Measurements from ENCODE around the gene ETV2. TPM values are rescaled to one million over a fixed set of nuclear protein-coding genes. Genes with fewer than 3 reads are reported as not detected.
A peak's percentile ranks its signal among the peaks of the same experiment; 100 is the strongest.

ETV2 gene
- total RNA-seq, 2 experiments from 2014 or later = 0.25 to 1.7 TPM

GRCh38 chr19:35644206-35644986 is 2.9 kb downstream of the ETV2 start:
- CTCF ChIA-PET (ENCODE audit: unreplicated experiment) = interaction anchor here (0.6 kb wide), 1 partner anchor 96 kb away, joined by 3 read pairs; no protein-coding TSS in a partner anchor
- no peak for TF ChIP-seq EZH2phosphoT487 (IDR thresholded peaks at IDR 0.05; ENCODE audit: borderline replicate concordance, low read depth, low read length)
- TF ChIP-seq CTCF (conservative IDR thresholded peaks at IDR 0.05; ENCODE audit: low read length) = no peak
- H3K4me1 ChIP-seq (ENCODE audit: insufficient read depth, low read length, poor library complexity, severe bottlenecking) = peaks cover 51% of the 10 kb centered on the region
- H3K9me2 ChIP-seq (ENCODE audit: insufficient read depth, low read length) = no peaks in the 10 kb centered on the region
- 0 out of 2 replicates have a peak, but pooled peaks cover 5% of the 10 kb centered on the region for H4K20me1 ChIP-seq (ENCODE audit: insufficient read depth, low read length)
- POLR2A ChIA-PET = interaction anchor here (0.6 to 1.7 kb wide), 5 partner anchors 10 to 129 kb away, joined by 3 to 4 read pairs (median 3); partner anchors contain the start of gene LIN37
- no peaks in the 10 kb centered on the region for H3K36me3 ChIP-seq (ENCODE audit: insufficient read depth, low read length)
- peak overlapping the region; percentile 97 for H3K4me2 ChIP-seq (ENCODE audit: low read length)
- peak; percentile 95 for DNase-seq (ENCODE audit: low spot score)
- peaks cover 12% of the 10 kb centered on the region for H3K79me2 ChIP-seq (ENCODE audit: insufficient read depth, low read depth, low read length)
- BruUV-seq (replicated peaks) = no TSS peak
- peak overlapping the region; percentile 65 for H3K27ac ChIP-seq (ENCODE audit: low read depth, low read length, poor library complexity, severe bottlenecking)
- no peaks in the 10 kb centered on the region for H3K9me3 ChIP-seq (ENCODE audit: low read length)
- H2AFZ ChIP-seq (ENCODE audit: low read length) = peak overlapping the region; percentile 89
- intact Hi-C loops (cut with micrococcal nuclease; ENCODE audit: unreplicated experiment) = loop anchor here (1.0 to 10.0 kb wide), 2 partner anchors 255 to 410 kb away; partner anchors contain the start of genes THAP8 and WDR62
- H3K4me3 ChIP-seq (ENCODE audit: low read depth, low read length, poor library complexity, severe bottlenecking) = peak overlapping the region; percentile 72

GRCh38 chr19:35644987-35645679 is 3.6 kb downstream of the ETV2 start:
- intact Hi-C loops (cut with micrococcal nuclease; ENCODE audit: unreplicated experiment) = loop anchor here (1.0 to 10.0 kb wide), 3 partner anchors 98 to 410 kb away; partner anchors contain the start of genes THAP8, TMEM147 and WDR62
- H3K9me2 ChIP-seq (ENCODE audit: insufficient read depth, low read length) = no peaks in the 10 kb centered on the region
- peak; percentile 76 for DNase-seq (ENCODE audit: low spot score)
- peaks cover 51% of the 10 kb centered on the region for H3K4me1 ChIP-seq (ENCODE audit: insufficient read depth, low read length, poor library complexity, severe bottlenecking)
- CTCF ChIA-PET (ENCODE audit: unreplicated experiment) = interaction anchor here (0.6 kb wide), 1 partner anchor 96 kb away, joined by 3 read pairs; no protein-coding TSS in a partner anchor
- TF ChIP-seq CTCF (conservative IDR thresholded peaks at IDR 0.05; ENCODE audit: low read length) (no peak), EZH2phosphoT487 (IDR thresholded peaks at IDR 0.05; ENCODE audit: borderline replicate concordance, low read depth, low read length) (no peak)
- peak overlapping the region; percentile 97 for H3K4me2 ChIP-seq (ENCODE audit: low read length)
- H3K79me2 ChIP-seq (ENCODE audit: insufficient read depth, low read depth, low read length) = peaks cover 20% of the 10 kb centered on the region
- peak overlapping the region; percentile 72 for H3K4me3 ChIP-seq (ENCODE audit: low read depth, low read length, poor library complexity, severe bottlenecking)
- no TSS peak for BruUV-seq (replicated peaks)
- H2AFZ ChIP-seq (ENCODE audit: low read length) = peak overlapping the region; percentile 89; the same call in 1 of the 2 replicates
- H3K9me3 ChIP-seq (ENCODE audit: low read length) = no peaks in the 10 kb centered on the region
- peak overlapping the region; percentile 65 for H3K27ac ChIP-seq (ENCODE audit: low read depth, low read length, poor library complexity, severe bottlenecking)
- POLR2A ChIA-PET = interaction anchor here (0.9 to 1.3 kb wide), 3 partner anchors 98 to 103 kb away, joined by 3 to 4 read pairs (median 3); partner anchors contain the start of genes LIN37, PSENEN and U2AF1L4
- H3K36me3 ChIP-seq (ENCODE audit: insufficient read depth, low read length) = peaks cover 5% of the 10 kb centered on the region
- H4K20me1 ChIP-seq (ENCODE audit: insufficient read depth, low read length) = 0 out of 2 replicates have a peak, but pooled peaks cover 5% of the 10 kb centered on the region

Data from OCI-LY7 (cell line).